ENCODE results near the gene UFL1. TPM values are rescaled to one million over a fixed set of nuclear protein-coding genes. Genes with fewer than 3 reads are reported as not detected.
A peak's percentile ranks its signal among the peaks of the same experiment; 100 is the strongest.

Gene UFL1
- total and polyA plus RNA-seq, 2 of the 8 experiments (the other 6 are each of a cell fraction or from before 2014, with no cell fraction given): 2.2 to 10.2 TPM

GRCh38 chr6:96521644-96522464 is at the start of gene UFL1 (continued):
- TF ChIP-seq MAX (IDR thresholded peaks at IDR 0.05) (peak; percentile 77), TBP (IDR thresholded peaks at IDR 0.05; ENCODE audit: low read depth, low read length) (peak; percentile 90), CTCF (IDR thresholded peaks at IDR 0.05; ENCODE audit: control extremely low read depth in 1 of 3, insufficient read depth in 1 of 3, low read depth in 1 of 3, low read length in 3 of 3) (peak in 1 of 3 experiments; percentile 1; a peak in 1 of 4 replicates), TAF7 (optimal IDR thresholded peaks at IDR 0.05; ENCODE audit: borderline replicate concordance, low read depth, low read length) (peak; percentile 83), RAD21 (IDR thresholded peaks at IDR 0.05 in 1 of 2, conservative IDR thresholded peaks at IDR 0.05 in 1 of 2; ENCODE audit: low read depth in 2 of 2, low read length in 2 of 2) (peak; percentile 16 to 30; a peak in 3 of 4 replicates), SIRT6 (IDR thresholded peaks at IDR 0.05; ENCODE audit: low read length) (no peak), GTF2F1 (IDR thresholded peaks at IDR 0.05; ENCODE audit: borderline replicate concordance, low read depth, low read length) (peak; percentile 88), KDM4A (IDR thresholded peaks at IDR 0.05; ENCODE audit: low read depth, low read length, severe bottlenecking) (peak; percentile 56)

Data from H1 (cell line).